A549 (cell line): ENCODE measurements around the gene TCP10L. TPM values are rescaled to one million over a fixed set of nuclear protein-coding genes. Genes with fewer than 3 reads are reported as not detected.
"Not testable (repeated sequence)": the region's sequence is repeated elsewhere in the genome, so short reads cannot be mapped to it uniquely, and the experiment has no call there.

Experiments
- ATAC-seq, 2 experiments: fragments of 200-7000 bp in 1 of 2; fragments of >200 bp in 1 of 2; cut with Nextera tagmentation in 1 of 2; cut with Tn5 transposase in 1 of 2; 3 replicates each; pipeline versions ENCODE4 v1.8.0 to v1.9.1; 2018 to 2020; ENCODE audit warnings: mild to moderate bottlenecking in 1 of 2, moderate library complexity in 1 of 2
- CTCF ChIA-PET: fragments of 300-600 bp; sonication (Branson Sonifier 250); formaldehyde crosslinking; extraction: SDS; loops from one replicate; lab custom pipeline; 2021; ENCODE audit warnings: antibody characterized with exemption, inconsistent platforms; lab: Yijun Ruan, JAX
- POLR2A ChIA-PET: fragments of 350-600 bp; formaldehyde crosslinking; extraction: SDS; loops from one replicate; lab custom pipeline; 2021; ENCODE audit warnings: antibody characterized with exemption, inconsistent platforms; lab: Yijun Ruan, JAX
- DNase-seq, 2 experiments: peaks; one replicate each; pipeline versions ENCODE4 v3.0.0 to v3.0.0-alpha.2; 2011 to 2016; ENCODE audit warnings: low read depth in 1 of 2, low spot score in 1 of 2
- FAIRE-seq: peaks from 2 replicates; lab custom pipeline; 2011; peaks lifted over from hg19 to GRCh38; lab: Jason Lieb, UNC
- H3K27ac ChIP-seq, 2 experiments: fragments of >200 bp; sonication (Bioruptor Twin); formaldehyde crosslinking; 3 replicates each; pipeline ENCODE4 v1.5.1; 2016 to 2017
- H3K4me1 ChIP-seq: fragments of >200 bp; sonication (Bioruptor Twin); formaldehyde crosslinking; 3 replicates; pipeline ENCODE4 v1.6.1; 2016
- H3K4me2 ChIP-seq: fragments of >200 bp; sonication (Bioruptor Twin); formaldehyde crosslinking; 3 replicates; pipeline ENCODE4 v1.6.1; 2016
- H3K4me3 ChIP-seq: fragments of >200 bp; sonication (Bioruptor Twin); formaldehyde crosslinking; 3 replicates; pipeline ENCODE4 v1.5.1; 2016
- H3K9me3 ChIP-seq: fragments of >200 bp; sonication (Bioruptor Twin); formaldehyde crosslinking; 3 replicates; pipeline ENCODE4 v1.6.1; 2016
- CEBPB ChIP-seq, 2 experiments: fragments of >200 bp in 1 of 2; sonication (Bioruptor Twin) in 1 of 2; formaldehyde crosslinking in 1 of 2; IDR thresholded peaks; 2 replicates each; pipeline ENCODE4 v1.6.1; 2012 to 2016
- CHD2 ChIP-seq: fragments of 150-350 bp; IDR thresholded peaks from 2 replicates; pipeline ENCODE4 v1.6.1; 2014; ENCODE audit warnings: low read length; ENCODE audit not compliant: partially characterized antibody
- EHF ChIP-seq: fragments of 250-450 bp; sonication (Bioruptor Pico); IDR thresholded peaks from 2 replicates; pipeline ENCODE4 v1.5.0; 2020; ENCODE audit warnings: mild to moderate bottlenecking
- EP300 ChIP-seq, 2 experiments: fragments of >200 bp; sonication (Bioruptor Twin); formaldehyde crosslinking; IDR thresholded peaks; 2 replicates in 1 of 2; 3 replicates in 1 of 2; pipeline ENCODE4 v1.6.1; 2016 to 2017
- ESRRA ChIP-seq: fragments of 150-350 bp; IDR thresholded peaks from 2 replicates; pipeline ENCODE4 v1.6.1; 2014; ENCODE audit warnings: mild to moderate bottlenecking, low read length, borderline replicate concordance
- FOXS1 ChIP-seq: fragments of 250-450 bp; sonication (Bioruptor Pico); IDR thresholded peaks from 2 replicates; pipeline ENCODE4 v1.5.0; 2020; ENCODE audit warnings: mild to moderate bottlenecking, moderate library complexity
- HEYL ChIP-seq: fragments of 250-450 bp; sonication (Bioruptor Pico); IDR thresholded peaks from 2 replicates; pipeline ENCODE4 v1.8.0; 2021; ENCODE audit warnings: mild to moderate bottlenecking, moderate library complexity
- HOXB13 ChIP-seq: fragments of 250-450 bp; sonication (Bioruptor Pico); IDR thresholded peaks from 2 replicates; pipeline ENCODE4 v1.5.0; 2020; ENCODE audit warnings: low read depth, mild to moderate bottlenecking, moderate library complexity
- KDM1A ChIP-seq: fragments of 200-600 bp; sonication (generic); IDR thresholded peaks from 2 replicates; pipeline ENCODE4 v1.6.1; 2016; ENCODE audit warnings: low read depth, mild to moderate bottlenecking
- KDM5A ChIP-seq: fragments of 200-600 bp; sonication (generic); IDR thresholded peaks from 2 replicates; pipeline ENCODE4 v1.6.1; 2016; ENCODE audit warnings: antibody characterized with exemption, mild to moderate bottlenecking
- MAZ ChIP-seq: fragments of 150-350 bp; IDR thresholded peaks from 2 replicates; pipeline ENCODE4 v1.6.1; 2014; ENCODE audit warnings: antibody characterized with exemption, low read depth, low read length, borderline replicate concordance
- MYC ChIP-seq: IDR thresholded peaks from 2 replicates; pipeline ENCODE4 v1.6.1; 2012; ENCODE audit warnings: mild to moderate bottlenecking, inconsistent platforms, low read length, improper control_type of control experiment, borderline replicate concordance
- NFE2L2 ChIP-seq: fragments of 150-350 bp; conservative IDR thresholded peaks from 2 replicates; pipeline ENCODE4 v1.6.1; 2014; ENCODE audit warnings: low read length
- NPAS2 ChIP-seq: fragments of 250-450 bp; sonication (Bioruptor Pico); IDR thresholded peaks from 2 replicates; pipeline ENCODE4 v1.8.0; 2022; ENCODE audit warnings: mild to moderate bottlenecking, moderate library complexity, borderline replicate concordance
- RAD21 ChIP-seq, 2 experiments: fragments of >200 bp in 1 of 2; sonication (Bioruptor Twin) in 1 of 2; formaldehyde crosslinking in 1 of 2; IDR thresholded peaks in 1 of 2; conservative IDR thresholded peaks in 1 of 2; 2 replicates in 1 of 2; 3 replicates in 1 of 2; pipeline ENCODE4 v1.6.1; 2012 to 2018; ENCODE audit warnings: inconsistent platforms in 1 of 2
- RCOR1 ChIP-seq: fragments of 150-350 bp; IDR thresholded peaks from 2 replicates; pipeline ENCODE4 v1.6.1; 2014; ENCODE audit warnings: antibody characterized with exemption, low read length, low read depth
- WGBS: methylation state at CpG from one replicate; pipeline ENCODE4 v1.1.6; 2017; ENCODE audit errors: missing lambda C conversion rate; 5-methylcytosine and 5-hydroxymethylcytosine counted together
- polyA plus RNA-seq, 4 experiments: library from polyadenylated mRNA; depleted of rRNA in 3 of 4; stranded (reverse); fragments of >200 nt; fragmentation: RNase III in 1 of 4; extraction: RNeasy Plus Mini Kit Qiagen cat#74134 plus additional on column Dnase treatment in 1 of 4; gene quantifications; 2 replicates in 3 of 4; 3 replicates in 1 of 4; pipeline ENCODE4 v1.2.3, GENCODE V29; 2011 to 2017
- TF ChIP-seq, protein P1 (sequence below): IDR thresholded peaks from 2 replicates; pipeline ENCODE4 v1.6.1; 2012; ENCODE audit warnings: low read depth, borderline replicate concordance
- TF ChIP-seq, protein P2 (sequence below): fragments of >200 bp; sonication (Bioruptor Twin); formaldehyde crosslinking; IDR thresholded peaks from 3 replicates; pipeline ENCODE4 v1.6.1; 2016
- TF ChIP-seq, protein P3 (sequence below): fragments of >200 bp; sonication (Bioruptor Twin); formaldehyde crosslinking; IDR thresholded peaks from 3 replicates; pipeline ENCODE4 v1.5.1; 2016
- TF ChIP-seq, protein P4 (sequence below): fragments of 150-350 bp; IDR thresholded peaks from 2 replicates; pipeline ENCODE4 v1.6.1; 2014; ENCODE audit warnings: low read depth, mild to moderate bottlenecking, low read length
- TF ChIP-seq, protein P5 (sequence below): fragments of 250-450 bp; sonication (Bioruptor Pico); IDR thresholded peaks from 2 replicates; pipeline ENCODE4 v1.5.0; 2021; ENCODE audit warnings: mild to moderate bottlenecking, moderate library complexity, borderline replicate concordance
- TF ChIP-seq, protein P6 (sequence below): IDR thresholded peaks from 2 replicates; pipeline ENCODE4 v1.6.1; 2012
- TF ChIP-seq, protein P7 (sequence below): IDR thresholded peaks from 2 replicates; pipeline ENCODE4 v1.6.1; 2012

The TCP10L gene
- polyA plus RNA-seq, 2 of the 4 experiments (the other 2 are of a cell fraction), result 0.62 to 1.2 TPM

DNA sequence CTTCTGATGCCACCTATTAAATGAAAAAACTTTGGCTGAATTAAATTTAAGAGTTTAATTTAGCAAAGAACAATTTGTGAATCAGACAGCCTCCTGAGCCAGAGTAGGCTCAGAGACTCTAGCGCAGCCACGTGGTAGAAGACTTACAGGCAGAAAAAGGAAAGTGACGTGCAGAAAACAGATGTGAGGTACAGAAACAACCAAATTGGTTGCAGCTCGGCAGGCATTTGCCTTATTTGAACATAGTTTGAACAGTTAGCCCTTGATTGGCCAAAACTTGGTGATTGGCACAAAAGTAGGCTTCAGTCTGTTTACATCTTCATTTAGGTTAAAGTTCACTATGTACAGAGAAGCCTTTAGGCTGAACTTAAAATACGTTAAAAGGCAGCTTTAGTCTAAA, 22.9 kb downstream of the TCP10L start:
- no peak overlapping the region for H3K4me3 ChIP-seq
- CTCF ChIA-PET, result interaction anchor here (3.0 kb wide), 1 partner anchor 148 kb away, joined by 13 read pairs; no protein-coding TSS in a partner anchor
- no peak for FAIRE-seq
- TF ChIP-seq MAZ (no peak), EP300 (IDR thresholded peaks at IDR 0.05) (no peak), ESRRA (no peak), NPAS2 (CRISPR knock-in tag) (no peak), HEYL (CRISPR knock-in tag) (no peak), MYC (no peak), FOXS1 (CRISPR knock-in tag) (no peak), KDM1A (no peak)
- TF ChIP-seq, protein P1, sequence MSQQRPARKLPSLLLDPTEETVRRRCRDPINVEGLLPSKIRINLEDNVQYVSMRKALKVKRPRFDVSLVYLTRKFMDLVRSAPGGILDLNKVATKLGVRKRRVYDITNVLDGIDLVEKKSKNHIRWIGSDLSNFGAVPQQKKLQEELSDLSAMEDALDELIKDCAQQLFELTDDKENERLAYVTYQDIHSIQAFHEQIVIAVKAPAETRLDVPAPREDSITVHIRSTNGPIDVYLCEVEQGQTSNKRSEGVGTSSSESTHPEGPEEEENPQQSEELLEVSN, result no peak
- TF ChIP-seq, protein P2, sequence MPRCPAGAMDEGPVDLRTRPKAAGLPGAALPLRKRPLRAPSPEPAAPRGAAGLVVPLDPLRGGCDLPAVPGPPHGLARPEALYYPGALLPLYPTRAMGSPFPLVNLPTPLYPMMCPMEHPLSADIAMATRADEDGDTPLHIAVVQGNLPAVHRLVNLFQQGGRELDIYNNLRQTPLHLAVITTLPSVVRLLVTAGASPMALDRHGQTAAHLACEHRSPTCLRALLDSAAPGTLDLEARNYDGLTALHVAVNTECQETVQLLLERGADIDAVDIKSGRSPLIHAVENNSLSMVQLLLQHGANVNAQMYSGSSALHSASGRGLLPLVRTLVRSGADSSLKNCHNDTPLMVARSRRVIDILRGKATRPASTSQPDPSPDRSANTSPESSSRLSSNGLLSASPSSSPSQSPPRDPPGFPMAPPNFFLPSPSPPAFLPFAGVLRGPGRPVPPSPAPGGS, result no peak
- TF ChIP-seq, protein P3, sequence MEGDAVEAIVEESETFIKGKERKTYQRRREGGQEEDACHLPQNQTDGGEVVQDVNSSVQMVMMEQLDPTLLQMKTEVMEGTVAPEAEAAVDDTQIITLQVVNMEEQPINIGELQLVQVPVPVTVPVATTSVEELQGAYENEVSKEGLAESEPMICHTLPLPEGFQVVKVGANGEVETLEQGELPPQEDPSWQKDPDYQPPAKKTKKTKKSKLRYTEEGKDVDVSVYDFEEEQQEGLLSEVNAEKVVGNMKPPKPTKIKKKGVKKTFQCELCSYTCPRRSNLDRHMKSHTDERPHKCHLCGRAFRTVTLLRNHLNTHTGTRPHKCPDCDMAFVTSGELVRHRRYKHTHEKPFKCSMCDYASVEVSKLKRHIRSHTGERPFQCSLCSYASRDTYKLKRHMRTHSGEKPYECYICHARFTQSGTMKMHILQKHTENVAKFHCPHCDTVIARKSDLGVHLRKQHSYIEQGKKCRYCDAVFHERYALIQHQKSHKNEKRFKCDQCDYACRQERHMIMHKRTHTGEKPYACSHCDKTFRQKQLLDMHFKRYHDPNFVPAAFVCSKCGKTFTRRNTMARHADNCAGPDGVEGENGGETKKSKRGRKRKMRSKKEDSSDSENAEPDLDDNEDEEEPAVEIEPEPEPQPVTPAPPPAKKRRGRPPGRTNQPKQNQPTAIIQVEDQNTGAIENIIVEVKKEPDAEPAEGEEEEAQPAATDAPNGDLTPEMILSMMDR, result no peak
- ATAC-seq, result no peak
- WGBS, result 79% methylated on average over 5 of the region's 5 CpGs
- H3K9me3 ChIP-seq, result peaks cover 14% of the 10 kb centered on the region; the same call in 2 of the 3 replicates
- H3K4me2 ChIP-seq, result no peak overlapping the region
- H3K4me1 ChIP-seq, result no peaks in the 10 kb centered on the region
- DNase-seq, result no peak
- POLR2A ChIA-PET, result no interaction called here
- H3K27ac ChIP-seq, result no peak overlapping the region

DNA sequence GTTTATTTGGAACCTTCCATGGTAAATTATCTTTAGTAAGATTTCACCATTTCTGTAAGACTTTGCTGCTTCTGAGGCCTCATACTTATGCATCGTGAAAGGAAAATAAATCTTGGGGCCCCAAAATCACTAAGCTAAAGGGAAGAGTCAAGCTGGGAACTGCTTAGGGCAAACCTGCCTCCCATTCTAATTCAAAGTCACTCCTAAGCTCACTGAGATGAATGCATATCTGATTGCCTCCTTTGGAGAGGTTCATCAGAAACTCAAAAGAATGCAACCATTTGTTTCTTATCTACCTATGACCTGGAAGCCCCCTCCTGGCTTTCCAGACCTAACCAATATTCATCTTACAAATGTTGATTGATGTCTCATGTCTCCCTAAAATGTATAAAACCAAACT, 23.8 kb downstream of the TCP10L start:
- DNase-seq, H3K4me3 ChIP-seq, H3K4me1 ChIP-seq, H3K4me2 ChIP-seq, POLR2A ChIA-PET, ATAC-seq, FAIRE-seq, H3K27ac ChIP-seq: not testable (repeated sequence)
- CTCF ChIA-PET, result interaction anchor here (0.9 to 3.8 kb wide), 5 partner anchors 8 to 147 kb away, joined by 3 to 16 read pairs (median 6); no protein-coding TSS in a partner anchor
- WGBS, result 86% methylated on average over 1 of the region's 1 CpG
- H3K9me3 ChIP-seq, result peaks cover 14% of the 10 kb centered on the region; the same call in 2 of the 3 replicates

DNA sequence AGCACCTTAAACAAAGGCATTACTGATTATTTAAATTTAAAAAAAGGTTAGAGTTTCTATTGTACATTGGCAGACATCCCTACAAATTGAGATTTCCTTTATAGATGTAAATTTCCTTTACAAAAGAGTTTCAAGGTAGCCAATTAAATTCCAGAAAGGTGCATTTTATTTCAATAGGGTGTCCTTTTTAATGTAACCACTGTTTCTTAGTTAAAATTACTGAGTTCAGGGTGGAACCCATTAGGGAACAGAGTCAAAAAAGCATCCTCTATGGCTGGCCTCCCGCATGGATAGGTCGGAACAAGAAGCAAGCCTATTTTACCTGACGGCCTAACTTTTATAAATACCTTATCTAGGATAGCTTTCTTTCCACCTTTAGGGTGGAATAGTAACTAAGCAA, 24.4 kb downstream of the TCP10L start:
- peaks cover 13% of the 10 kb centered on the region; the same call in 2 of the 3 replicates for H3K9me3 ChIP-seq
- no peak overlapping the region for H3K4me3 ChIP-seq
- no peaks in the 10 kb centered on the region for H3K4me1 ChIP-seq
- ChIA-PET POLR2A (no interaction called here), CTCF (interaction anchor here (0.9 to 3.8 kb wide), 6 partner anchors 8 to 158 kb away, joined by 3 to 16 read pairs (median 5); no protein-coding TSS in a partner anchor)
- FAIRE-seq (no peak), DNase-seq (no peak), ATAC-seq (no peak)
- no peak overlapping the region for H3K4me2 ChIP-seq
- 96% methylated on average over 3 of the region's 3 CpGs for WGBS
- no peak overlapping the region for H3K27ac ChIP-seq
- TF ChIP-seq, protein P4, sequence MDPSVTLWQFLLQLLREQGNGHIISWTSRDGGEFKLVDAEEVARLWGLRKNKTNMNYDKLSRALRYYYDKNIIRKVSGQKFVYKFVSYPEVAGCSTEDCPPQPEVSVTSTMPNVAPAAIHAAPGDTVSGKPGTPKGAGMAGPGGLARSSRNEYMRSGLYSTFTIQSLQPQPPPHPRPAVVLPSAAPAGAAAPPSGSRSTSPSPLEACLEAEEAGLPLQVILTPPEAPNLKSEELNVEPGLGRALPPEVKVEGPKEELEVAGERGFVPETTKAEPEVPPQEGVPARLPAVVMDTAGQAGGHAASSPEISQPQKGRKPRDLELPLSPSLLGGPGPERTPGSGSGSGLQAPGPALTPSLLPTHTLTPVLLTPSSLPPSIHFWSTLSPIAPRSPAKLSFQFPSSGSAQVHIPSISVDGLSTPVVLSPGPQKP, result no peak
- TF ChIP-seq NFE2L2, result no peak
- TF ChIP-seq, protein P5, sequence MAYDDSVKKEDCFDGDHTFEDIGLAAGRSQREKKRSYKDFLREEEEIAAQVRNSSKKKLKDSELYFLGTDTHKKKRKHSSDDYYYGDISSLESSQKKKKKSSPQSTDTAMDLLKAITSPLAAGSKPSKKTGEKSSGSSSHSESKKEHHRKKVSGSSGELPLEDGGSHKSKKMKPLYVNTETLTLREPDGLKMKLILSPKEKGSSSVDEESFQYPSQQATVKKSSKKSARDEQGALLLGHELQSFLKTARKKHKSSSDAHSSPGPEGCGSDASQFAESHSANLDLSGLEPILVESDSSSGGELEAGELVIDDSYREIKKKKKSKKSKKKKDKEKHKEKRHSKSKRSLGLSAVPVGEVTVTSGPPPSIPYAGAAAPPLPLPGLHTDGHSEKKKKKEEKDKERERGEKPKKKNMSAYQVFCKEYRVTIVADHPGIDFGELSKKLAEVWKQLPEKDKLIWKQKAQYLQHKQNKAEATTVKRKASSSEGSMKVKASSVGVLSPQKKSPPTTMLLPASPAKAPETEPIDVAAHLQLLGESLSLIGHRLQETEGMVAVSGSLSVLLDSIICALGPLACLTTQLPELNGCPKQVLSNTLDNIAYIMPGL (CRISPR knock-in tag), result no peak
- no peak for TF ChIP-seq EHF (CRISPR knock-in tag)
- TF ChIP-seq, protein P2, result no peak
- TF ChIP-seq CHD2, result no peak
- no peak for TF ChIP-seq KDM5A
- TF ChIP-seq CEBPB (IDR thresholded peaks at IDR 0.05), result no peak
- TF ChIP-seq, protein P6, sequence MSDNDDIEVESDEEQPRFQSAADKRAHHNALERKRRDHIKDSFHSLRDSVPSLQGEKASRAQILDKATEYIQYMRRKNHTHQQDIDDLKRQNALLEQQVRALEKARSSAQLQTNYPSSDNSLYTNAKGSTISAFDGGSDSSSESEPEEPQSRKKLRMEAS, result no peak
- no peak for TF ChIP-seq RCOR1
- TF ChIP-seq, protein P7, sequence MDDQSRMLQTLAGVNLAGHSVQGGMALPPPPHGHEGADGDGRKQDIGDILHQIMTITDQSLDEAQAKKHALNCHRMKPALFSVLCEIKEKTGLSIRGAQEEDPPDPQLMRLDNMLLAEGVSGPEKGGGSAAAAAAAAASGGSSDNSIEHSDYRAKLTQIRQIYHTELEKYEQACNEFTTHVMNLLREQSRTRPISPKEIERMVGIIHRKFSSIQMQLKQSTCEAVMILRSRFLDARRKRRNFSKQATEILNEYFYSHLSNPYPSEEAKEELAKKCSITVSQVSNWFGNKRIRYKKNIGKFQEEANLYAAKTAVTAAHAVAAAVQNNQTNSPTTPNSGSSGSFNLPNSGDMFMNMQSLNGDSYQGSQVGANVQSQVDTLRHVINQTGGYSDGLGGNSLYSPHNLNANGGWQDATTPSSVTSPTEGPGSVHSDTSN, result no peak
- TF ChIP-seq RAD21 (conservative IDR thresholded peaks at IDR 0.05 in 1 of 2, IDR thresholded peaks at IDR 0.05 in 1 of 2), result no peak
- no peak for TF ChIP-seq HEYL (CRISPR knock-in tag)
- TF ChIP-seq HOXB13, result no peak
